ELF-1 (cell line): ENCODE data around the gene BMP2K.
"Not testable (repeated sequence)": the region's sequence is repeated elsewhere in the genome, so short reads cannot be mapped to it uniquely, and the experiment has no call there.

Experiments used
- DNase-seq: peaks from one replicate; pipeline ENCODE4 v3.0.0-alpha.2; 2016; ENCODE audit warnings: low read depth, low spot score

The BMP2K gene

GRCh38 chr4:78863254-78863869 lies 87.2 kb downstream of the BMP2K start:
- no peak for DNase-seq

GRCh38 chr4:78863991-78864390 lies 87.8 kb downstream of the BMP2K start:
- DNase-seq, result no peak

- DNase-seq, result no peak
These were observed 88.4 kb downstream of the BMP2K start for GRCh38 chr4:78864405-78865024.

- no peak for DNase-seq
These were observed 89.3 kb downstream of the BMP2K start for GRCh38 chr4:78865451-78865850.

GRCh38 chr4:78868712-78869111 lies 92.6 kb downstream of the BMP2K start:
- DNase-seq, result not testable (repeated sequence)

- DNase-seq, result no peak
These were observed 93.9 kb downstream of the BMP2K start for GRCh38 chr4:78870056-78870455.

GRCh38 chr4:78876568-78877320 lies 100.6 kb downstream of the BMP2K start:
- no peak for DNase-seq

GRCh38 chr4:78878031-78878430 lies 101.9 kb downstream of the BMP2K start:
- no peak for DNase-seq

- DNase-seq, result no peak
These were observed 104.8 kb downstream of the BMP2K start for GRCh38 chr4:78880874-78881492.

GRCh38 chr4:78885598-78885997 lies 109.4 kb downstream of the BMP2K start:
- no peak for DNase-seq

GRCh38 chr4:78889955-78890354 lies 113.8 kb downstream of the BMP2K start:
- no peak for DNase-seq

- DNase-seq, result no peak
These were observed 123.2 kb downstream of the BMP2K start for GRCh38 chr4:78899302-78899701.

GRCh38 chr4:78901882-78902281 lies 125.7 kb downstream of the BMP2K start:
- DNase-seq, result no peak

GRCh38 chr4:78902298-78902697 lies 126.1 kb downstream of the BMP2K start:
- DNase-seq, result no peak

- DNase-seq, result no peak
These were observed 128.0 kb downstream of the BMP2K start for GRCh38 chr4:78904143-78904542.

GRCh38 chr4:78907638-78908037 lies 131.5 kb downstream of the BMP2K start:
- no peak for DNase-seq

GRCh38 chr4:78908974-78909373 lies 132.8 kb downstream of the BMP2K start:
- DNase-seq, result not testable (repeated sequence)

- no peak for DNase-seq
These were observed 134.5 kb downstream of the BMP2K start for GRCh38 chr4:78910612-78911011.

GRCh38 chr4:78922207-78922606 lies 146.1 kb downstream of the BMP2K start:
- peak; percentile 19 for DNase-seq

GRCh38 chr4:78923464-78924312 lies 147.5 kb downstream of the BMP2K start:
- no peak for DNase-seq

- no peak for DNase-seq
These were observed 150.7 kb downstream of the BMP2K start for GRCh38 chr4:78926826-78927225.

GRCh38 chr4:78928835-78929234 lies 152.7 kb downstream of the BMP2K start:
- peak; percentile 9 for DNase-seq
